Glutamatergic neuron (in vitro differentiated cells): Measurements from ENCODE around the gene HBEGF. TPM values are rescaled to one million over a fixed set of nuclear protein-coding genes. Genes with fewer than 3 reads are reported as not detected.
A peak's percentile ranks its signal among the peaks of the same experiment; 100 is the strongest.

Experiments
- DNase-seq: peaks from one replicate; pipeline ENCODE4 v3.0.0; 2022
- H3K27ac Mint-ChIP-seq: one replicate; pipeline ENCODE4 v1.8.0; 2020; ENCODE audit warnings: mild to moderate bottlenecking, mixed read lengths, inconsistent platforms; ENCODE audit not compliant: unreplicated experiment
- H3K27me3 Mint-ChIP-seq: one replicate; pipeline ENCODE4 v1.8.0; 2020; ENCODE audit warnings: mild to moderate bottlenecking, moderate library complexity, mixed read lengths, inconsistent platforms; ENCODE audit not compliant: unreplicated experiment
- H3K36me3 Mint-ChIP-seq: one replicate; pipeline ENCODE4 v1.8.0; 2020; ENCODE audit warnings: mild to moderate bottlenecking, mixed read lengths, inconsistent platforms; ENCODE audit not compliant: unreplicated experiment
- H3K4me1 Mint-ChIP-seq: one replicate; pipeline ENCODE4 v1.8.0; 2020; ENCODE audit warnings: mild to moderate bottlenecking, low read depth, mixed read lengths, inconsistent platforms; ENCODE audit not compliant: unreplicated experiment
- H3K4me3 Mint-ChIP-seq: one replicate; pipeline ENCODE4 v1.8.0; 2020; ENCODE audit warnings: mild to moderate bottlenecking, mixed read lengths, inconsistent platforms; ENCODE audit not compliant: unreplicated experiment
- H3K9me3 Mint-ChIP-seq: one replicate; pipeline ENCODE4 v1.8.0; 2020; ENCODE audit warnings: mild to moderate bottlenecking, moderate library complexity, mixed read lengths, inconsistent platforms; ENCODE audit not compliant: unreplicated experiment
- total RNA-seq: library from RNA; stranded (reverse); fragmentation: NEBNext Ultra II Directional; extraction: Animal tissue kit (Norgen Biotek cat#: 25700); gene quantifications from one replicate; pipeline ENCODE4 v1.2.1, GENCODE V29; 2021; ENCODE audit not compliant: unreplicated experiment
- TF ChIP-seq, protein P1 (sequence below): fragments of 200-600 bp; sonication (generic); IDR thresholded peaks from one replicate; pipeline ENCODE4 v1.5.0; 2021; ENCODE audit not compliant: partially characterized antibody, unreplicated experiment

The HBEGF gene
- total RNA-seq, 1 donor from 2014 or later, result 2.5 TPM

DNA sequence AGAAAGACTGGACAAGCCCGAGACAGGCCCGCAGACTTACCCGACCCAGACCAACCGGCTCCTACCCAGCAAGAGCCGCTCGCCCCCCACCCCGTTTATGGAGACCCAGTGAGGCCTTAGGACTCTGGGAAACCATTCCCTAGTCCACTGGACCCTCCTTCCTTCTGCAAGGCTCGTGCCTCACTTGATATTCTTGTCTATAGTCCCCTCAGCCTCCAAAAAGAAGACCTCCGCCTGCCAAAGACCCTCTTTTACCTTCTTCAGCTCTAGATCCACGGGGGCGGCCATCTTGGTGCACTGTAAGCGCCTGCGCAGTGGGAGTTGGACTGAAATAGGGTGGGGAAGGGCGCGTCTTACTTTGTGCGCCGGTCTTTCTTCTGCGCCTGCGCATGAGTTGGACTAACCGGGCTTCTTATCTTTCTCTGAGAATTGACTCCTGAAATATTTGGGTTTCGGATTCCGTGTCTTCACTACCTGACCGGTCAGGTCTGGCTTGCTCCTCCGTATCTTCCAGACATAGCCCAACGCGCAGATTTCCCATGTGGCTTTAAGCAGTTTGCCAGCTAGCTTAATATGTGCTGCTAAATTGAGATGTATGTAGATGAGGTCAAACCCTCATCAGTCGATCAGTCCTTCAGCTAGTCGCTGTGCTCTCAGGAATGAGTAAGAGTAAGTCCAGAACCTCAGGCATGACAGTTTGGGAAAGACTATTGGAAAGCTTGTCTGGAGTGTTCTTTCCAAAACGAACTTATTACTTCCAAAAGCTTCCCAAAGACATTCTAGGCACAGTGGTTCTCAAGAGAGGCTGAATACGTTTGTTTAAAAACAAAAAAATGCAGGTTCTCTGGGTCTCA is 43.4 kb downstream of the HBEGF start, which contains the start of gene PFDN1:
TSS of gene PFDN1 (minus strand) at position 316 of the 854 bp plus-strand sequence. CDS start at position 288, 28 bp downstream.
- Mint-ChIP-seq H3K4me3 (peak within 1 kb of the TSS; percentile 96), H3K4me1 (peaks cover 9% of the 10 kb centered on the region), H3K9me3 (no peaks in the 10 kb centered on the region), H3K36me3 (no peaks in the 10 kb centered on the region), H3K27ac (peak within 1 kb of the TSS; percentile 98), H3K27me3 (peaks cover 1% of the 10 kb centered on the region)
- TF ChIP-seq, protein P1, sequence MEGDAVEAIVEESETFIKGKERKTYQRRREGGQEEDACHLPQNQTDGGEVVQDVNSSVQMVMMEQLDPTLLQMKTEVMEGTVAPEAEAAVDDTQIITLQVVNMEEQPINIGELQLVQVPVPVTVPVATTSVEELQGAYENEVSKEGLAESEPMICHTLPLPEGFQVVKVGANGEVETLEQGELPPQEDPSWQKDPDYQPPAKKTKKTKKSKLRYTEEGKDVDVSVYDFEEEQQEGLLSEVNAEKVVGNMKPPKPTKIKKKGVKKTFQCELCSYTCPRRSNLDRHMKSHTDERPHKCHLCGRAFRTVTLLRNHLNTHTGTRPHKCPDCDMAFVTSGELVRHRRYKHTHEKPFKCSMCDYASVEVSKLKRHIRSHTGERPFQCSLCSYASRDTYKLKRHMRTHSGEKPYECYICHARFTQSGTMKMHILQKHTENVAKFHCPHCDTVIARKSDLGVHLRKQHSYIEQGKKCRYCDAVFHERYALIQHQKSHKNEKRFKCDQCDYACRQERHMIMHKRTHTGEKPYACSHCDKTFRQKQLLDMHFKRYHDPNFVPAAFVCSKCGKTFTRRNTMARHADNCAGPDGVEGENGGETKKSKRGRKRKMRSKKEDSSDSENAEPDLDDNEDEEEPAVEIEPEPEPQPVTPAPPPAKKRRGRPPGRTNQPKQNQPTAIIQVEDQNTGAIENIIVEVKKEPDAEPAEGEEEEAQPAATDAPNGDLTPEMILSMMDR, result no peak
- DNase-seq, result peak; percentile 95

DNA sequence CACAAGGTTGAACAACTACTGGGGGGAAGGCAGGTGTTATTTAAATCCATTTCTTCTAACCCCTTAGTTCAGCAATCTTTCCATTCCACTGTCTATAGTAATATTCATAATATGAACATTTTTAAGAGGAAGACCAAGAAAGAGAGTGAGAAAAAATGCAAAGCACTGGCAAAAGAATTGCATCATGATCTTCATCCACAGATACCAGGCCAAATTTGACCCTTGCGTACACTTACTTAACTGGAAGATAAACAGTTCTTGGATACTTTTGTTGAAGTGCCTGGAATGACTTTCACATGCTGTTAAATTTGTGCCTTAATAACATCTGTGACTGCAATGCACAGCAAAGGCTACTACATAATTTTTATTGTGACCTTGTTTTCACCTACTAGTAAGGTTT is 45.3 kb downstream of the HBEGF start:
- TF ChIP-seq, protein P1, result no peak
- H3K4me1 Mint-ChIP-seq, result peaks cover 13% of the 10 kb centered on the region
- no peaks in the 10 kb centered on the region for H3K9me3 Mint-ChIP-seq
- no peak overlapping the region for H3K27ac Mint-ChIP-seq
- peak overlapping the region; percentile 96 for H3K4me3 Mint-ChIP-seq
- no peak for DNase-seq
- no peaks in the 10 kb centered on the region for H3K36me3 Mint-ChIP-seq
- peaks cover 2% of the 10 kb centered on the region for H3K27me3 Mint-ChIP-seq

DNA sequence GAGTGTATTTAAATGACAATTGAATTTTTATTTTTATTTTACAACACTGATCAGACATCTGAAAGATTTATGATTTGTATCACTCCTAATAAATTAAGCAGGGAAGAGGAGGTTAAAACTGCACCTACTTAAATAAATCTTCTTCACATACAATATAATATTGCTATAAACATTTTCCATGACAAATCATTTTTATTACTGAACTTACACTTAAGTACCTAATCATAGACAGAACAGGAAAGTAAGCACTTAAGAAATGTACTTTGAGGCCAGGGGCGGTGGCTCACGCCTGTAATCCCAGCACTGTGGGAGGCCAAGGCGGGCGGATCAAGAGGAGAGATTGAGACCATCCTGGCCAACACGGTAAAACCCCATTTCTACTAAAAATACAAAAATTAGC is 47.3 kb downstream of the HBEGF start:
- TF ChIP-seq, protein P1, result no peak
- Mint-ChIP-seq H3K9me3 (no peaks in the 10 kb centered on the region), H3K27ac (no peak overlapping the region), H3K27me3 (peaks cover 2% of the 10 kb centered on the region), H3K4me1 (peaks cover 21% of the 10 kb centered on the region), H3K4me3 (no peak overlapping the region), H3K36me3 (no peaks in the 10 kb centered on the region)
- no peak for DNase-seq

DNA sequence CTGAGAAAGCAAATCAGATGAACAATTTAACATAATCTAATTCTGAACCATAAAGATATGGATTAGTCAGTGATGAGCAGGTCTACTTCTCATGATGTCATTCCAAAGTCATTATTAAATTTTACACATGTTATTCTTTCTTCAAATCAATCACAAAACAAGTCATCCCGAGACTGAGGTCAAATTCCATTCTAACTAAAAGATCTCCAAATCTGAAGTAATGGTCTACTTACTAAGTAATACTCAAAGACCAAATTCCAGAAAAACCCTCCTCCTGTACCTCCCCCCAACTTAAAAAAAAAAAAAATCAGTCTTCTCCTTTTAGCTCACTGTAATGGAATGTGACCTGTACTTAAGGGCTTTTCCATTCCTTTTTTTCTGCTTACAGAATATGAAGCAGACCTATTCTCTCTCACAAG is 48.2 kb downstream of the HBEGF start:
- H3K4me1 Mint-ChIP-seq, result peaks cover 25% of the 10 kb centered on the region

DNA sequence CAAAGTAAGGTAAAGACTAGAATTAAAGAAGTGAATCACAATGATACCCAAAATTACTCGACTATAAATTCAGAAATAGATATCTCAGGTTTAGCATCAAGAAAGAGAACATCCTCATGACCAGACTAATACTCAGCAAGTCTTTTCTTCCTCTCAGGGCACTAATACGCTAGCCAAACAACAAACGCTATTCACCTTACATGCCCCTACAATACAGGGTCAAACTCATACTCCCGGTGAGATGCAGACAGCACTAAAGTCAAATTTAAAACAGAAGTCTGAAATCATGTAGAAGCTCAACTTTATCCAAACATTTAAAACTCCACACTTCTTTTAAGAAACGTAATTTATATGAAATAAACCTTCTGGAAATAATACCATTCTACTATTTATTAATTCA is 49.1 kb downstream of the HBEGF start:
- TF ChIP-seq, protein P1, result no peak
- peaks cover 27% of the 10 kb centered on the region for H3K4me1 Mint-ChIP-seq
- no peaks in the 10 kb centered on the region for H3K36me3 Mint-ChIP-seq
- no peak overlapping the region for H3K4me3 Mint-ChIP-seq
- H3K27ac Mint-ChIP-seq, result no peak overlapping the region
- no peaks in the 10 kb centered on the region for H3K9me3 Mint-ChIP-seq
- no peak for DNase-seq
- peaks cover 2% of the 10 kb centered on the region for H3K27me3 Mint-ChIP-seq

More for the DNA sequence above, 48.2 kb downstream of the HBEGF start:
- Mint-ChIP-seq H3K36me3 (no peaks in the 10 kb centered on the region), H3K27ac (no peak overlapping the region), H3K27me3 (peaks cover 2% of the 10 kb centered on the region), H3K9me3 (no peaks in the 10 kb centered on the region), H3K4me3 (no peak overlapping the region)
- TF ChIP-seq, protein P1, result no peak
- no peak for DNase-seq
